IMR-90 (cell line): Measurements from ENCODE around the gene VMAC. TPM values are rescaled to one million over a fixed set of nuclear protein-coding genes. Genes with fewer than 3 reads are reported as not detected.

Source experiments
- ATAC-seq: fragments of 200-7000 bp; cut with Tn5 transposase; 2 replicates; pipeline ENCODE4 v1.9.1; 2020; ENCODE audit warnings: low read depth, mild to moderate bottlenecking, moderate library complexity
- BruUV-seq: library from RNA; stranded (reverse); fragments of 400-500 nt; replicated peaks from 2 replicates; lab custom pipeline; 2021; lab: Mats Ljungman, UMichigan
- CTCF ChIA-PET: fragments of 300-600 bp; formaldehyde crosslinking; extraction: SDS; loops from one replicate; lab custom pipeline; 2021; ENCODE audit warnings: antibody characterized with exemption; lab: Yijun Ruan, JAX
- POLR2A ChIA-PET: fragments of 300-600 bp; sonication (Branson Sonifier 250); formaldehyde crosslinking; loops from one replicate; lab custom pipeline; 2022; ENCODE audit warnings: antibody characterized with exemption; ENCODE audit not compliant: unreplicated experiment; lab: Charles Lee
- DNase-seq: peaks from one replicate; pipeline ENCODE4 v3.0.0; 2013
- H2AFZ ChIP-seq: replicated peaks from 2 replicates; pipeline ENCODE3; 2013; ENCODE audit warnings: low read length, mild to moderate bottlenecking; ENCODE audit not compliant: poor library complexity
- H2AK5ac ChIP-seq: 2 replicates; pipeline ENCODE4 v1.6.1; 2013; ENCODE audit warnings: low read depth, low read length, inconsistent platforms
- H2AK9ac ChIP-seq: replicated peaks from 2 replicates; pipeline ENCODE3; 2013; ENCODE audit warnings: mild to moderate bottlenecking, low read depth, low read length, moderate library complexity; ENCODE audit not compliant: poor library complexity
- H2BK120ac ChIP-seq: 2 replicates; pipeline ENCODE4 v1.6.1; 2013; ENCODE audit warnings: low read depth, low read length, inconsistent platforms
- H2BK15ac ChIP-seq: 3 replicates; pipeline ENCODE4 v1.6.1; 2013; ENCODE audit warnings: low read depth, low read length, inconsistent platforms
- H2BK20ac ChIP-seq: 2 replicates; pipeline ENCODE4 v1.6.1; 2013; ENCODE audit warnings: low read depth, mild to moderate bottlenecking, inconsistent platforms, low read length, moderate library complexity
- H2BK5ac ChIP-seq: 2 replicates; pipeline ENCODE4 v1.6.1; 2013; ENCODE audit warnings: mild to moderate bottlenecking, low read depth, low read length, inconsistent platforms; ENCODE audit not compliant: poor library complexity, severe bottlenecking
- H3K14ac ChIP-seq: replicated peaks from 2 replicates; pipeline ENCODE4 v1.6.1; 2013; ENCODE audit warnings: low read depth, low read length, inconsistent platforms
- H3K18ac ChIP-seq: 2 replicates; pipeline ENCODE4 v1.6.1; 2013; ENCODE audit warnings: low read depth, low read length, control low read depth
- H3K23ac ChIP-seq: 2 replicates; pipeline ENCODE4 v1.6.1; 2013; ENCODE audit warnings: low read depth, low read length, inconsistent platforms
- H3K27ac ChIP-seq: 2 replicates; pipeline ENCODE4 v1.5.1; 2013; ENCODE audit warnings: mild to moderate bottlenecking, control low read depth, low read length; ENCODE audit not compliant: insufficient read depth
- H3K27me3 ChIP-seq: 2 replicates; pipeline ENCODE4 v1.6.1; 2013; ENCODE audit warnings: low read length; ENCODE audit not compliant: control insufficient read depth, insufficient read depth
- H3K36me3 ChIP-seq: 2 replicates; pipeline ENCODE4 v1.6.1; 2013; ENCODE audit warnings: low read length, mixed read lengths; ENCODE audit not compliant: control insufficient read depth, insufficient read depth
- H3K4ac ChIP-seq: 2 replicates; pipeline ENCODE4 v1.6.1; 2013; ENCODE audit warnings: low read depth, low read length, inconsistent platforms
- H3K4me1 ChIP-seq: 2 replicates; pipeline ENCODE4 v1.6.1; 2013; ENCODE audit warnings: low read length, mixed read lengths; ENCODE audit not compliant: control insufficient read depth, insufficient read depth
- H3K4me2 ChIP-seq: 2 replicates; pipeline ENCODE4 v1.6.1; 2013; ENCODE audit warnings: low read depth, mild to moderate bottlenecking, control low read depth, low read length, moderate library complexity
- H3K4me3 ChIP-seq: 2 replicates; pipeline ENCODE4 v1.5.1; 2013; ENCODE audit warnings: low read depth, mild to moderate bottlenecking, control low read depth, low read length, moderate library complexity; ENCODE audit not compliant: insufficient read depth
- H3K56ac ChIP-seq: 2 replicates; pipeline ENCODE4 v1.6.1; 2013; ENCODE audit warnings: low read length, inconsistent platforms; ENCODE audit not compliant: insufficient read depth; ENCODE audit errors: extremely low read depth
- H3K79me1 ChIP-seq, 2 experiments: 2 replicates each; pipeline ENCODE4 v1.6.1; 2013; ENCODE audit warnings: low read length in 2 of 2, inconsistent platforms in 1 of 2, low read depth in 1 of 2
- H3K9ac ChIP-seq: 2 replicates; pipeline ENCODE4 v1.6.1; 2013; ENCODE audit warnings: low read depth, low read length, control low read depth
- H3K9me1 ChIP-seq: 2 replicates; pipeline ENCODE4 v1.6.1; 2013; ENCODE audit warnings: low read length, inconsistent platforms; ENCODE audit not compliant: insufficient read depth
- H3K9me3 ChIP-seq: 2 replicates; pipeline ENCODE4 v1.6.1; 2013; ENCODE audit warnings: low read length; ENCODE audit not compliant: control insufficient read depth, insufficient read depth
- H4K20me1 ChIP-seq: 2 replicates; pipeline ENCODE4 v1.6.1; 2013; ENCODE audit warnings: low read length, inconsistent platforms; ENCODE audit not compliant: insufficient read depth
- H4K5ac ChIP-seq: 2 replicates; pipeline ENCODE4 v1.6.1; 2013; ENCODE audit warnings: mild to moderate bottlenecking, low read depth, low read length, control low read depth
- H4K8ac ChIP-seq, 2 experiments: 2 replicates each; pipeline ENCODE4 v1.6.1; 2013; ENCODE audit warnings: low read depth in 2 of 2, low read length in 2 of 2, control low read depth in 1 of 2, inconsistent platforms in 1 of 2
- H4K91ac ChIP-seq: 2 replicates; pipeline ENCODE4 v1.6.1; 2013; ENCODE audit warnings: low read depth, low read length, inconsistent platforms; ENCODE audit not compliant: insufficient read depth
- CEBPB ChIP-seq: IDR thresholded peaks from 2 replicates; pipeline ENCODE4 v1.6.1; 2012; ENCODE audit warnings: low read depth, low read length, improper control_type of control experiment
- NFE2L2 ChIP-seq: fragments of 150-350 bp; IDR thresholded peaks from 2 replicates; pipeline ENCODE4 v1.6.1; 2016; ENCODE audit warnings: low read depth, mild to moderate bottlenecking, low read length
- RCOR1 ChIP-seq: IDR thresholded peaks from 2 replicates; pipeline ENCODE4 v1.6.1; 2012; ENCODE audit warnings: mild to moderate bottlenecking, low read length, improper control_type of control experiment; ENCODE audit not compliant: insufficient replicate concordance
- WGBS, 2 experiments: methylation state at CpG; one replicate each; pipeline versions ENCODE4 v1.1.5 to v1.1.7; 2013; ENCODE audit warnings: missing lambda C conversion rate in 2 of 2; ENCODE audit not compliant: insufficient read length in 1 of 2; ENCODE audit errors: extremely low coverage in 2 of 2; 5-methylcytosine and 5-hydroxymethylcytosine counted together
- dilution Hi-C: fragments of 300-500 bp; cut with HindIII; formaldehyde crosslinking; loops from one replicate; pipeline ENCODE4 v1.14.3; 2018; ENCODE audit warnings: low sequenced_read_pairs; ENCODE audit not compliant: unreplicated experiment
- in situ Hi-C: fragments of 300-500 bp; cut with MboI; formaldehyde crosslinking; loops from 3 replicates; pipeline ENCODE4 v1.14.3; 2019; ENCODE audit warnings: low sequenced_read_pairs, inconsistent platforms, mixed read lengths
- intact Hi-C: fragments of 100-400 bp; cut with micrococcal nuclease; formaldehyde crosslinking; loops from 2 replicates; pipeline ENCODE4 v1.10.0; 2022
- polyA plus RNA-seq, 3 experiments: library from polyadenylated mRNA; depleted of rRNA; stranded (reverse); fragments of >200 nt; gene quantifications; 2 replicates each; pipeline ENCODE4 v1.2.3, GENCODE V29; 2012; ENCODE audit warnings: low replicate concordance in 1 of 3
- total RNA-seq: library from RNA; depleted of rRNA; stranded (reverse); fragments of >200 nt; gene quantifications from 2 replicates; pipeline ENCODE4 v1.2.3, GENCODE V29; 2012

VMAC gene
- total and polyA plus RNA-seq, 2 of the 4 experiments (the other 2 are of a cell fraction): 1.4 to 3.1 TPM

- peaks cover 72% of the 10 kb centered on the region for H3K36me3 ChIP-seq
- H3K9me1 ChIP-seq: no peaks in the 10 kb centered on the region
Measured at GRCh38 chr19:5917431-5918107, 12.9 kb downstream of the VMAC start.

More at GRCh38 chr19:5917431-5918107, 12.9 kb downstream of the VMAC start:
- Histone ChIP-seq H3K18ac (no peak overlapping the region), H3K79me1 (peaks cover 0 to 8% of the 10 kb centered on the region in 2 experiments; a peak in 1 of 4 replicates), H2AK9ac (no peak overlapping the region), H2BK15ac (no peak overlapping the region), H2BK5ac (no peak overlapping the region), H3K23ac (no peak overlapping the region), H4K5ac (no peak overlapping the region), H2BK20ac (no peak overlapping the region), H4K91ac (no peak overlapping the region), H3K27ac (no peak overlapping the region), H3K9ac (no peak overlapping the region), H3K4me1 (peaks cover 11% of the 10 kb centered on the region), H2AK5ac (no peak overlapping the region), H3K9me3 (no peaks in the 10 kb centered on the region), H3K14ac (no peak overlapping the region), H3K27me3 (no peaks in the 10 kb centered on the region), H4K20me1 (peaks cover 4% of the 10 kb centered on the region; the same call in 1 of the 2 replicates), H3K56ac (no peak overlapping the region), H4K8ac (no peak overlapping the region), H2BK120ac (no peak overlapping the region), H3K4me2 (no peak overlapping the region), H3K4ac (no peak overlapping the region), H3K4me3 (no peak overlapping the region), H2AFZ (no peak overlapping the region)
- ATAC-seq: no peak
- ChIA-PET CTCF (no interaction called here), POLR2A (no interaction called here)
- DNase-seq: no peak
- intact Hi-C loops (no loop called here), dilution Hi-C loops (no loop called here), in situ Hi-C loops (no loop called here)
- no TSS peak for BruUV-seq
- WGBS, 2 experiments: 90% methylated on average over 12 of the region's 36 CpGs; no CpG with 5 or more reads in 1 of the 2 experiments
- TF ChIP-seq CEBPB (no peak), NFE2L2 (no peak), RCOR1 (no peak)
